Stomach (tissue), 9 donors: ENCODE measurements around the gene CLRN1. TPM values are rescaled to one million over a fixed set of nuclear protein-coding genes. Genes with fewer than 3 reads are reported as not detected.
"Not testable (repeated sequence)": the region's sequence is repeated elsewhere in the genome, so short reads cannot be mapped to it uniquely, and the experiment has no call there.

Source experiments
- DNase-seq, 2 donors: peaks; one replicate each; pipeline versions ENCODE4 v3.0.0 to v3.0.0-alpha.2; 2013 to 2019
- H3K27ac ChIP-seq, 5 donors: fragments of 200-600 bp in 4 of 5; sonication (generic) in 4 of 5; one replicate each; pipeline ENCODE4 v1.5.1; 2013 to 2019; ENCODE audit warnings: mild to moderate bottlenecking in 1 of 5, moderate library complexity in 1 of 5
- H3K27me3 ChIP-seq, 3 donors: fragments of 200-600 bp; sonication (generic); one replicate each; pipeline ENCODE4 v1.5.1; 2017 to 2019; ENCODE audit warnings: mixed run types in 1 of 3
- H3K36me3 ChIP-seq, 4 donors: fragments of 200-600 bp; sonication (generic); 1 replicate in 3 of 4; 2 replicates in 1 of 4; pipeline ENCODE4 v1.5.1; 2016 to 2019
- H3K4me1 ChIP-seq, 4 donors: fragments of 200-600 bp; sonication (generic); one replicate each; pipeline ENCODE4 v1.5.1; 2016 to 2019
- H3K4me3 ChIP-seq, 4 donors: fragments of 200-600 bp; sonication (generic) in 3 of 4; one replicate each; pipeline ENCODE4 v1.5.1; 2016 to 2019; ENCODE audit warnings: mild to moderate bottlenecking in 1 of 4
- H3K9me3 ChIP-seq, 4 donors: fragments of 200-600 bp; sonication (generic); one replicate each; pipeline ENCODE4 v1.5.1; 2016 to 2019
- CTCF ChIP-seq, 7 experiments: fragments of 450-650 bp in 4 of 7; fragments of 200-600 bp in 3 of 7; sonication (generic) in 3 of 7; IDR thresholded peaks; one replicate each; pipeline ENCODE4 v1.5.1; 2016 to 2019; ENCODE audit warnings: antibody characterized with exemption in 7 of 7, control low read depth in 2 of 7, mild to moderate bottlenecking in 1 of 7
- EP300 ChIP-seq: sonication (generic); formaldehyde crosslinking; IDR thresholded peaks from one replicate; pipeline ENCODE4 v1.6.1; 2017; ENCODE audit warnings: antibody characterized with exemption
- POLR2A ChIP-seq, 4 donors: fragments of 450-650 bp; IDR thresholded peaks; one replicate each; pipeline ENCODE4 v1.6.1; 2016; ENCODE audit warnings: antibody characterized with exemption in 4 of 4, control low read depth in 2 of 4, mild to moderate bottlenecking in 1 of 4, moderate library complexity in 1 of 4
- POLR2AphosphoS5 ChIP-seq, 3 donors: sonication (generic); formaldehyde crosslinking; IDR thresholded peaks; one replicate each; pipeline ENCODE4 v1.6.1; 2016; ENCODE audit warnings: antibody characterized with exemption in 3 of 3
- WGBS, 5 donors: extraction: QIAGEN DNeasy Blood & Tissue Kit in 3 of 5; methylation state at CpG; one replicate each; pipeline versions ENCODE4 v1.1.5 to v1.1.7; 2013 to 2018; 5-methylcytosine and 5-hydroxymethylcytosine counted together
- intact Hi-C: fragments of 100-400 bp; cut with DNase I; formaldehyde crosslinking; loops from one replicate; pipeline ENCODE4 v1.15.1; 2023; ENCODE audit warnings: low total_unique reads
- polyA plus RNA-seq, 3 donors: library from polyadenylated mRNA; stranded (reverse); fragments of 200-250 nt; gene quantifications; one replicate each; pipeline ENCODE4 v1.2.3, GENCODE V29; 2013
- total RNA-seq, 5 donors: library from RNA; depleted of rRNA; stranded (reverse); fragments of >200 nt; gene quantifications; one replicate each; pipeline versions ENCODE4 v1.1.0 to v1.2.3, GENCODE V29; 2014 to 2016
- donor health status: healthy with polysubstance abuse.
- donor health status: Bipolar disorder and iron deficiency.
- donor health status: healthy.

CLRN1 gene
- total and polyA plus RNA-seq, 8 donors, result not detected

- H3K27me3 ChIP-seq, result no peaks in the 10 kb centered on the region
- WGBS, 5 donors, result 67 to 87% (median 80%) methylated on average over 2 of the region's 2 CpGs
- H3K9me3 ChIP-seq, result peaks cover 0 to 5% (median 4%) of the 10 kb centered on the region in 4 donors
- H3K27ac ChIP-seq, result no peak overlapping the region
- no peaks in the 10 kb centered on the region for H3K36me3 ChIP-seq
- DNase-seq, result no peak
- no peaks in the 10 kb centered on the region for H3K4me1 ChIP-seq
- intact Hi-C loops, result no loop called here
- TF ChIP-seq POLR2AphosphoS5 (IDR thresholded peaks at IDR 0.05), result no peak
- TF ChIP-seq CTCF (IDR thresholded peaks at IDR 0.05), result no peak
- no peak for TF ChIP-seq EP300
- TF ChIP-seq POLR2A (IDR thresholded peaks at IDR 0.05), result no peak
- H3K4me3 ChIP-seq, result no peak overlapping the region
Observed at GRCh38 chr3:150989208-150989607, 16.7 kb upstream of the CLRN1 start.

- DNase-seq, H3K9me3 ChIP-seq, H3K27ac ChIP-seq, intact Hi-C loops, H3K4me3 ChIP-seq, H3K4me1 ChIP-seq, H3K27me3 ChIP-seq, H3K36me3 ChIP-seq: not testable (repeated sequence)
- WGBS, 5 donors, result 76 to 93% (median 84%) methylated on average over 1 of the region's 1 CpG
Observed at GRCh38 chr3:150988395-150988794, 15.9 kb upstream of the CLRN1 start.

GRCh38 chr3:150985711-150986110, 13.2 kb upstream of the CLRN1 start:
- Histone ChIP-seq H3K4me1 (no peaks in the 10 kb centered on the region), H3K9me3 (peaks cover 0 to 4% (median 2%) of the 10 kb centered on the region in 4 donors), H3K4me3 (no peak overlapping the region), H3K27ac (no peak overlapping the region), H3K27me3 (no peaks in the 10 kb centered on the region), H3K36me3 (no peaks in the 10 kb centered on the region)
- intact Hi-C loops, result no loop called here
- DNase-seq, result no peak
- TF ChIP-seq POLR2AphosphoS5 (IDR thresholded peaks at IDR 0.05) (no peak), EP300 (no peak), CTCF (IDR thresholded peaks at IDR 0.05) (no peak), POLR2A (IDR thresholded peaks at IDR 0.05) (no peak)

GRCh38 chr3:150984066-150984465, 11.5 kb upstream of the CLRN1 start:
- no peak for DNase-seq
- H3K4me1 ChIP-seq, result no peaks in the 10 kb centered on the region
- no peak overlapping the region for H3K27ac ChIP-seq

More at GRCh38 chr3:150984066-150984465, 11.5 kb upstream of the CLRN1 start:
- Histone ChIP-seq H3K36me3 (no peaks in the 10 kb centered on the region), H3K27me3 (peaks cover 0 to under 1% (median 0%) of the 10 kb centered on the region in 3 donors), H3K9me3 (peaks cover 0 to 4% (median 2%) of the 10 kb centered on the region in 4 donors), H3K4me3 (no peak overlapping the region)
- TF ChIP-seq CTCF (IDR thresholded peaks at IDR 0.05) (no peak), POLR2AphosphoS5 (IDR thresholded peaks at IDR 0.05) (no peak)
- intact Hi-C loops, result no loop called here
